MCF 10A (cell line): ENCODE measurements around the gene ZCCHC12. TPM values are rescaled to one million over a fixed set of nuclear protein-coding genes. Genes with fewer than 3 reads are reported as not detected.

Experiments used
- BruUV-seq: library from RNA; stranded (reverse); fragments of 400-500 nt; replicated peaks from 2 replicates; lab custom pipeline; 2021; lab: Mats Ljungman, UMichigan
- CTCF ChIA-PET: fragments of 300-600 bp; sonication (Branson Sonifier 250); formaldehyde crosslinking; extraction: SDS; loops from one replicate; lab custom pipeline; 2021; ENCODE audit warnings: antibody characterized with exemption, inconsistent platforms; lab: Yijun Ruan, JAX
- POLR2A ChIA-PET: fragments of 300-600, 350-650 bp; sonication (Branson Sonifier 250); formaldehyde crosslinking; extraction: SDS; loops from one replicate; lab custom pipeline; 2020; ENCODE audit warnings: antibody characterized with exemption, inconsistent platforms; lab: Yijun Ruan, JAX
- DNase-seq: peaks from one replicate; pipeline ENCODE4 v3.0.0-alpha.2; 2018; ENCODE audit not compliant: unreplicated experiment
- H3K27ac Mint-ChIP-seq: one replicate; pipeline ENCODE4 v1.8.0; 2022; ENCODE audit warnings: mild to moderate bottlenecking, low read depth, mixed read lengths; ENCODE audit not compliant: unreplicated experiment
- H3K27me3 Mint-ChIP-seq: one replicate; pipeline ENCODE4 v1.8.0; 2022; ENCODE audit warnings: mixed read lengths; ENCODE audit not compliant: insufficient read depth, unreplicated experiment
- H3K36me3 Mint-ChIP-seq: one replicate; pipeline ENCODE4 v1.8.0; 2022; ENCODE audit warnings: mild to moderate bottlenecking, moderate library complexity, mixed read lengths; ENCODE audit not compliant: insufficient read depth, unreplicated experiment
- H3K4me1 Mint-ChIP-seq: one replicate; pipeline ENCODE4 v1.8.0; 2022; ENCODE audit warnings: mixed read lengths; ENCODE audit not compliant: insufficient read depth, unreplicated experiment
- H3K4me3 Mint-ChIP-seq: one replicate; pipeline ENCODE4 v1.8.0; 2022; ENCODE audit warnings: mild to moderate bottlenecking, moderate library complexity, mixed read lengths; ENCODE audit not compliant: unreplicated experiment
- H3K9me3 Mint-ChIP-seq: one replicate; pipeline ENCODE4 v1.8.0; 2022; ENCODE audit warnings: mixed read lengths; ENCODE audit not compliant: unreplicated experiment
- intact Hi-C: fragments of 100-400 bp; cut with micrococcal nuclease; formaldehyde crosslinking; loops from 2 replicates; pipeline ENCODE4 v1.14.1; 2022
- total RNA-seq: library from RNA; stranded (reverse); gene quantifications from 2 replicates; pipeline ENCODE4 v1.2.3, GENCODE V29; 2022
- TF ChIP-seq, protein P1 (sequence below): fragments of 200-600 bp; IDR thresholded peaks from one replicate; pipeline ENCODE4 v1.8.0; 2022; ENCODE audit warnings: antibody characterized with exemption, mild to moderate bottlenecking; ENCODE audit not compliant: unreplicated experiment

Gene ZCCHC12
- total RNA-seq, 1 experiment from 2014 or later, result not detected

DNA sequence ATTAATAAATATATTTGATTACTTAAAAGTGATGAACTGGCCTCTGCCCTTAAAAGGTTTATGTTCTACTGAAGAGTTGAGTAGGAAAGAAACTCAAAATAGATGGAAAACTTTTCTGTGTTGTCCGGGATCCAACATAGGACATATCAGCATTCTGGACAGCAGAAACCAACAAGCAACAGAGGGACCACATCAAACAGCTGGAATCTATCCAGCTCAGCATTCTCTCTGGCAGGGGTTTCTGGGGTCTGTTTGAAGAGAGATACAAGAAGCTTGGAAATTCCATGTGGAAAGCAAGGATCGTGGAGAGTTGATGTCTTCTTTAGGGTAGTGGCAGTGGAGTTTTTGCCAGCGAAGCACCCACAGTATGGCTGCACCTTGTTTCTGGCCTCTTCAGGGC is 43.6 kb downstream of the ZCCHC12 start:
- H3K4me3 Mint-ChIP-seq, result no peak overlapping the region
- TF ChIP-seq, protein P1, sequence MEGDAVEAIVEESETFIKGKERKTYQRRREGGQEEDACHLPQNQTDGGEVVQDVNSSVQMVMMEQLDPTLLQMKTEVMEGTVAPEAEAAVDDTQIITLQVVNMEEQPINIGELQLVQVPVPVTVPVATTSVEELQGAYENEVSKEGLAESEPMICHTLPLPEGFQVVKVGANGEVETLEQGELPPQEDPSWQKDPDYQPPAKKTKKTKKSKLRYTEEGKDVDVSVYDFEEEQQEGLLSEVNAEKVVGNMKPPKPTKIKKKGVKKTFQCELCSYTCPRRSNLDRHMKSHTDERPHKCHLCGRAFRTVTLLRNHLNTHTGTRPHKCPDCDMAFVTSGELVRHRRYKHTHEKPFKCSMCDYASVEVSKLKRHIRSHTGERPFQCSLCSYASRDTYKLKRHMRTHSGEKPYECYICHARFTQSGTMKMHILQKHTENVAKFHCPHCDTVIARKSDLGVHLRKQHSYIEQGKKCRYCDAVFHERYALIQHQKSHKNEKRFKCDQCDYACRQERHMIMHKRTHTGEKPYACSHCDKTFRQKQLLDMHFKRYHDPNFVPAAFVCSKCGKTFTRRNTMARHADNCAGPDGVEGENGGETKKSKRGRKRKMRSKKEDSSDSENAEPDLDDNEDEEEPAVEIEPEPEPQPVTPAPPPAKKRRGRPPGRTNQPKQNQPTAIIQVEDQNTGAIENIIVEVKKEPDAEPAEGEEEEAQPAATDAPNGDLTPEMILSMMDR, result no peak
- BruUV-seq, result no TSS peak

DNA sequence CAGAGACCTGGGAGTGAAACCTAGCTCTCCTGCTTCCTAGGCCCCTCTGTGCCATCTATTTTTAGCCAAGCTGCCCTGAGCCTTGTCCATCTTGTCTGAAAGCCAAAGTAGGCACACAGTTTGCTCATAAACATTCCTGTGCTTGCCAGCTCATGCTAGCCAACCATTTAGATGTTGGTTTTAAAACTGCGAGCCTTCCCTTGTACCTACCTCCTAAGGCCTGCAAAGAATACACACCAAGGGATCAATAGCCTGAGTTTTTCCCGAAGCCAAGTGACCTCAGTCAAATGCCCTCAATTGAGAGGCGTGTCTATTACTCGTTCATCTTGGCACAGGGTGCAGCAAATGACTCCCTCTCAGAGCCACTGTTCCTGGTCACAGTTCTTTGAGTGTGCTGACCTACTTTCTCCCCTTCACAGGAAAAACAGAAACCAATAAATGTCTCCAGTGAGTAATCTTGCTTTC is 48.5 kb downstream of the ZCCHC12 start:
- peak; percentile 11 for DNase-seq
- Mint-ChIP-seq H3K27ac (no peak overlapping the region), H3K9me3 (peaks cover 3% of the 10 kb centered on the region), H3K27me3 (peaks cover 2% of the 10 kb centered on the region), H3K4me3 (no peak overlapping the region), H3K36me3 (no peaks in the 10 kb centered on the region), H3K4me1 (no peaks in the 10 kb centered on the region)
- BruUV-seq, result no TSS peak
- POLR2A ChIA-PET, result no interaction called here
- CTCF ChIA-PET, result interaction anchor here (0.5 to 2.0 kb wide), 3 partner anchors 25 to 643 kb away, joined by 3 to 8 read pairs (median 3); no protein-coding TSS in a partner anchor
- TF ChIP-seq, protein P1, result no peak
- intact Hi-C loops, result no loop called here

More for the DNA sequence above, 43.6 kb downstream of the ZCCHC12 start:
- Mint-ChIP-seq H3K4me1 (no peaks in the 10 kb centered on the region), H3K36me3 (no peaks in the 10 kb centered on the region), H3K27me3 (peaks cover 17% of the 10 kb centered on the region), H3K9me3 (no peaks in the 10 kb centered on the region), H3K27ac (no peak overlapping the region)
- intact Hi-C loops, result no loop called here
- ChIA-PET POLR2A (no interaction called here), CTCF (no interaction called here)
- no peak for DNase-seq

Other genes with a start within 250 kb of the ZCCHC12 start
- 27.4 and 32.4 TPM in 2 replicates for gene IL13RA1, start 96.2 kb upstream of the ZCCHC12 start, total RNA-seq
- 1.0 and 1.4 TPM in 2 replicates for gene LONRF3, start 150.8 kb downstream of the ZCCHC12 start, total RNA-seq
- not detected in 2 replicates for gene CT47C1, start 249.2 kb downstream of the ZCCHC12 start, total RNA-seq